ENCODE data around the gene DIPK1C.
A peak's percentile ranks its signal among the peaks of the same experiment; 100 is the strongest.

DIPK1C gene

GRCh38 chr18:74418023-74418422 is 39.1 kb downstream of the DIPK1C start:
- no peak for DNase-seq (ENCODE audit: low read depth)

- no peak for DNase-seq (ENCODE audit: low read depth)
Measured at GRCh38 chr18:74416124-74416523, 41.0 kb downstream of the DIPK1C start.

DNA sequence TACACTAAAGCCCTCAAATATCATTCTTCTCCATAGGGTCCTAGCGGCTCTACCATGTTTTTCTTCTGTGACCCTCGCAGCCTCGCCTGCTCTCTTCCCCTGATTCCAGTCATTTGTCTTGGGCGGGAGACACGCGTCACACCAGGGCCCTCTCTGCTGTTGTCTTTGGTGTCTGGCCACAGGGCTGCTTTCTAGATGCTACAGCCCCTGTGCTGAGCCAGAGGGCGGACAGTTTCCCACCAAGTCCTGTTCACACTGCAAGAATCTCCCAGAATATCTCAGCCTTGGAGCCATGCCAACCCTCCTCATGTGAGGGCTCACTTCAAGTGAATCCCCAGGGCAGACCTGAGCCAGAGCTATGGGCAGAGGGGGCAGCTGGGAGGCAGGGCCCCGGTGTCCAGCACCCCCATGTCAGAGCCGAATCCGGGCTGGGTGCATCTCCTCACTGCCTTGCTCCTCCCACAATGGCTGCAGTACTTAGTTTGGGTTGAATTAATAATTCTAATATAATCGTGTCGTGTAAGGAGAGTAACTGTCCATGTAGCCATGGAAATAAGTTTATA is 42.1 kb downstream of the DIPK1C start:
- no peak for DNase-seq (ENCODE audit: low read depth)

DNA sequence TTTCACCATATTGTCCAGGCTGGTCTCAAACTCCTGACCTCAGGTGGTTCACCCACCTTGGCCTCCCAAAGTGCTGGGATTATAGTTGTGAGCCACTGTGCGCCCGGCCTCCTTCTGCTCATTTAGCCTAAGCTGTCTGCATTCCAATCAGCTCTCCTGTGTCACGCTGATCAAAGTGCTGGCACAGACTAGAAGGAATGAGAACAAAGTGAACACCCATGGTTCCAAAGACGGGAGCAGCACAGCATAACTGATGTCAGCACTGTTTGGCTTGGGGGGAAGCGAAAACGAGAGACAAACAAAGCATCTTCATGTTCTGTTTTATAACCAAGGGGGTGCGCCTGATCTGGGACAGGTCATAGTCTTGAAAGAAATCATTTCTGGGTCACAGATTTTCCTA is 43.3 kb downstream of the DIPK1C start:
- no peak for DNase-seq (ENCODE audit: low read depth)

- no peak for DNase-seq (ENCODE audit: low read depth)
Measured at GRCh38 chr18:74412116-74412880, 44.8 kb downstream of the DIPK1C start.

DNA sequence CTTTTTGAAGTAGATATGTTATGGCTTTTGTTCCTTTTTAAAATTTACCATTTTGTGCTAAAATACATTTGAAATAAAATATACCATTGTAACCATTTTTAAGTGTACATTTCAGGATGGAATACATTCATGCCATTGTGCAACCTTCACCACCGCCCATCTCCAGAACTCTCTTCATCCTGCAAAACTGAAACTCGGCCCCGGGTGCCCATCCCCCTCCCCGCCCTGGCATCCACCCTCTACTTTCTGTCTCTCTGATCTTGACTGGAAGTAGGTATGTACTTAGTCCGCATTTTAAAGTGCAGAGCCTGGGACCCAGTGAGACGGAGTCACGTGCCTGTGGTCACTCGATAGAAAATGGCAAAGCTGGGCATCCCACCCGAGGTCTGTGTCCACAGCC is 45.6 kb downstream of the DIPK1C start:
- no peak for DNase-seq (ENCODE audit: low read depth)

DNA sequence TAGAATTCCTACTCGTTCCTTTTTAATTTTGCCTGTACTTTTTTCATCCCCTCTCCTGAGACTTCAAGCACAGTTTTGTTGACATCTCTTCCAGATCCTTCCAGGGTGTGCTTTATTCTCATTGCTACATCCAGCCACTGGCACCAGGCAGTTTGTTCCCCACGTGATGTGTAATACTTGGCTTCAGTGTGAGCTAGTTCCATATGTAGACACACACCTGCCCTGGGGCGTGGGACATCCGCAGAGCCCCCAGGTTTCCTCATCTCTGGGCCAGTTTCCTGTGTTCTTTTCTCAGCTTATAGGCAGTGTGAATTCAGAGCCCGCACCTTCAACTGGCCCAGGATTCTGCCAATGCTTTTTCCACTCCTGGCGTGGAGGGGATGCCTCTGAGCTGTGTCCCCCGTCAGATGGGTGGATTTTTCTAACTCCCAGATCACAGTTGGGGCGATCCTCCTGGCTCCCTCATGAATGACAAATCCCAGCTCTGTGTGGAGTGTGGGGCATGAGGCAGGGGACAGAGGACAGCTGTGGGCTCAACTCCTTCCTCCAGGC is 46.6 kb downstream of the DIPK1C start:
- DNase-seq (ENCODE audit: low read depth): no peak

GRCh38 chr18:74407888-74408287 is 49.2 kb downstream of the DIPK1C start:
- DNase-seq (ENCODE audit: low read depth): no peak

GRCh38 chr18:74402806-74403433 is 54.2 kb downstream of the DIPK1C start:
- DNase-seq (ENCODE audit: low read depth): no peak

GRCh38 chr18:74400813-74401212 is 56.3 kb downstream of the DIPK1C start:
- DNase-seq (ENCODE audit: low read depth): no peak

GRCh38 chr18:74399091-74399887 is 57.8 kb downstream of the DIPK1C start:
- DNase-seq (ENCODE audit: low read depth): no peak

DNA sequence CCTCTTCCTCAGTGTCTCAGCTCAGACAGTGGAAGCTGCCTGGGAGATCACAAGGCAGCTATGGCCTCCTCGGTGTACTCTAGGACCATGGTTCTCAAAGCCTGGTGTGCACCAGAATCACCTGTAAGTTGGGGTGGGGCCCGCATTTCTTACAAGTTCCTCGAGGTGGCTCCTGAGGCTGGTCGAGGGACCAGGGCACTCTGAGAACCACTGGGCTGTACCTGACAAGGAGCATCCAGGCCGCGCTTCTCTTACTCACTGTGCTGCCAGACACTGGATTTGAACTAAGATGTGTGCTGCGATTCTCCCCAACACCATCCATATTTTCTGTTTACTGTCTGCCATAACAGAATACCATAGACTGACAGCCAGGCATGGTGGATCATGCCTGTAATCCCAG is 59.5 kb downstream of the DIPK1C start:
- DNase-seq (ENCODE audit: low read depth): no peak

- DNase-seq (ENCODE audit: low read depth): peak; percentile 6
Measured at GRCh38 chr18:74396171-74397169, 60.6 kb downstream of the DIPK1C start.

GRCh38 chr18:74395648-74396154 is 61.4 kb downstream of the DIPK1C start:
- DNase-seq (ENCODE audit: low read depth): no peak

DNA sequence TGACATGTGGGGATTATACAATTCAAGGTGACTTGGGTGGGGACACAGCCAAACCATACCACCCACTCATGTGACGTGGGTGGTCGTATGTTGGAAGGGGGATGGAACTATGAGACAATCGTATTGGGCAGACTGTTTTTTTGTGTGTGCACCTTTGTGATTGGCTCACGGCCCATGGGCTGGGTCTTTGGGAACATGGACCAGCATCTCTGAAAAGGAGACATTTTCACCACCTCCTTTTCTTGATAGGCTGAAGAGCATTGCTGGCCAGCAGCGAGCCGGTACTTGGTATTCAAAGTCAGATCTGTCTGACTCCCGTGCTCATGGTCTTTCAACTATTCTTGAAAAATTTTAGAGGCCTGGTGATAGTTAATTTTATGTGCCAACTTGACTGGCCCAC is 62.1 kb downstream of the DIPK1C start:
- DNase-seq (ENCODE audit: low read depth): no peak

- DNase-seq (ENCODE audit: low read depth): no peak
Measured at GRCh38 chr18:74392323-74392722, 64.8 kb downstream of the DIPK1C start.

DNA sequence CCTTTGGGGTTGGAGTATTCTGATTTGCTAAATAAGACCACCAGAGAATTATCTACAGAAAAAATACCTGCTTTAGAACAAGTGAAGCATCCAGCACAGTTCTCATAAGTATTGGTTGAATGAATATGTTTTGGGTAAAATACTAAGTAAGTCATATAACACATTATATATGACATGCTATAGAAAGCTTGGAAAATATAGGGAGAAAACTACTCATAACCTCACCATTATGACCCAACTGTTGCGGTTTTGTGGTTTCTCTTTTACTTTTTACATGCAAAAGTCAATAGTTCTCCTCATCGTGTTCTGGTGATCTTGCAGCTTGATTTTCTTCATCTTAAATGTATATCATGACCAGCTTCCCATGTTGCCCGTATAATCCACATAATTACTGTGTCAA is 66.2 kb downstream of the DIPK1C start:
- no peak for DNase-seq (ENCODE audit: low read depth)

DNA sequence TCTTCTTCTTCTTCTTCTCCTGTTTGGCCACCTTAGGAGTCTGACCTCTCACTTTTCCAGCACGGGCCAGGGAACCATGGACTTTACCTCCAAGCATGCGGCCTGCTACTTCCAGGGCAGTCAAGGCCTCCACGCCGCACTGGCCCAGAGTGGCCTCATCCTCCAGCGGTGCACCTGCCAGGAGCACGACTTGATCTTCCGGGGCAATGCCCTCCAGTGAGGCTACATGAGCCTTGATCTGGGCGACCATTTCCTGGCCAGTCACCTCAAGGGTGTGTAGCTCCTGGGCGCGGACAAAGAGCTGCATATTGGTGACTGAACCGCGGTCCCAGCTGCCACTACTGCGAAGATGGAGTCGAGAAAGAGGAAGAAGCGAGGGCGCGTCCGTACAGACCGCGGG is 67.1 kb downstream of the DIPK1C start:
- DNase-seq (ENCODE audit: low read depth): no peak

DNA sequence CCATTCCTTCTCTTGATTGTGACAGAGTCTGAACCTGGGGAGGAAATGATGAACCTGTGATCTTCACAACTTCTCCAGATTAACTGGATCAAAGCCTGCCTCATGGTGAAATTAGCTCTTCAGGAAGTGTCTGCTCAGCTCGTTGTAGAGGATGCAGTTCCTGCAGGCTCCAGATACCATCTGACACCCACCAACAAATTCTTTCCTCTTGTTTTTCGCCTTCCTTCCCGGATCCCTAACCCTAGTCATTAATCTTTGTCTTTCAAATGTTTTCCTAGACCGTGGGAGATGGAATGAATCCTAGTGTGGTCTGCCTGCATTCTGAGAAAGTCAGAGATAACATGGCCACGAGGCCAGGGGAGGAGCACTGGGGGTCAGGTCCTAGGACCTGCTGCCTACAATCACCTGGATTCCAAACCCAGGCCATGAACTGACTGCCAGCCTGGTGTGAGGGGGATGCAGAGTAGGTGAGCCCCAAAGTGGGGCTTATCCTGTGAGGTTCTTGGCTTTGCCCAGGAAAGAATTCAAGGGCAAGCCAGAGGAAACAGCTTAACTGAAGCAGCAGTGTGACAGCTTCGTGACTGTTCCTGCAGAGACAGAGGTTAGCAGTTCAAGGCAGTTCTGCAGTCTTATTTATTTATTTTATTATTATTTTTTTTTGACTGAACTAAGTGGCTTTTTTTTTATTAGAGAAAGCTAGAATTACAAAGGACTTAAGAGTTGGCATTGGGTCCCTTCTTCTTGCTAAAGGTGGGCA is 67.8 kb downstream of the DIPK1C start:
- no peak for DNase-seq (ENCODE audit: low read depth)

- no peak for DNase-seq (ENCODE audit: low read depth)
Measured at GRCh38 chr18:74388227-74388626, 68.9 kb downstream of the DIPK1C start.

Measured in fibroblast of gingiva (primary cell).